Fibroblast of villous mesenchyme (primary cell): Measurements from ENCODE around the gene PADI2. TPM values are rescaled to one million over a fixed set of nuclear protein-coding genes. Genes with fewer than 3 reads are reported as not detected.

Experiments
- DNase-seq: peaks from one replicate; pipeline ENCODE4 v3.0.0-alpha.2; 2010; ENCODE audit warnings: low read depth
- H3K4me3 ChIP-seq: 2 replicates; pipeline ENCODE4 v1.5.1; 2011; ENCODE audit warnings: low read depth, mild to moderate bottlenecking, low read length
- CTCF ChIP-seq: IDR thresholded peaks from 2 replicates; pipeline ENCODE4 v1.5.1; 2012; ENCODE audit warnings: low read depth, mild to moderate bottlenecking, low read length; ENCODE audit not compliant: insufficient read depth
- total RNA-seq: library from RNA; depleted of rRNA; stranded (reverse); fragments of >200 nt; gene quantifications from 2 replicates; pipeline ENCODE4 v1.2.3, GENCODE V29; 2012

The PADI2 gene
- total RNA-seq, 1 donor = 0.43 TPM

- peak; percentile 86 for TF ChIP-seq CTCF
- peak; percentile 77 for DNase-seq
- H3K4me3 ChIP-seq = peak overlapping the region; percentile 47
These were observed 73.5 kb downstream of the PADI2 start for GRCh38 chr1:17045634-17046333.

- DNase-seq = no peak
- no peak for TF ChIP-seq CTCF
- H3K4me3 ChIP-seq = no peak overlapping the region
These were observed 74.1 kb downstream of the PADI2 start for GRCh38 chr1:17045150-17045549.

GRCh38 chr1:17043676-17044075 is 75.6 kb downstream of the PADI2 start:
- H3K4me3 ChIP-seq = no peak overlapping the region
- DNase-seq = no peak
- TF ChIP-seq CTCF = no peak

GRCh38 chr1:17040135-17040534 is 79.1 kb downstream of the PADI2 start:
- no peak for DNase-seq
- no peak for TF ChIP-seq CTCF
- no peak overlapping the region for H3K4me3 ChIP-seq

- no peak for DNase-seq
- no peak for TF ChIP-seq CTCF
- H3K4me3 ChIP-seq = no peak overlapping the region
These were observed 79.7 kb downstream of the PADI2 start for GRCh38 chr1:17039522-17039921.

GRCh38 chr1:17033481-17033880 is 85.8 kb downstream of the PADI2 start:
- no peak overlapping the region for H3K4me3 ChIP-seq
- no peak for DNase-seq
- no peak for TF ChIP-seq CTCF

GRCh38 chr1:17032741-17033140 is 86.5 kb downstream of the PADI2 start:
- DNase-seq = peak; percentile 31
- TF ChIP-seq CTCF = no peak
- no peak overlapping the region for H3K4me3 ChIP-seq
